Neural progenitor cell (in vitro differentiated cells): ENCODE measurements around the gene SSTR4. TPM values are rescaled to one million over a fixed set of nuclear protein-coding genes. Genes with fewer than 3 reads are reported as not detected.

ENCODE experiments used
- DNase-seq: peaks from one replicate; pipeline ENCODE4 v3.0.0-alpha.2; 2016; ENCODE audit warnings: low spot score
- H2AFZ ChIP-seq: fragments of 200-600 bp; sonication (generic); replicated peaks from 2 replicates; pipeline ENCODE4 v1.6.1; 2016; ENCODE audit warnings: antibody characterized with exemption
- H3F3A ChIP-seq: fragments of 200-600 bp; sonication (generic); 2 replicates; pipeline ENCODE4 v1.6.1; 2016; ENCODE audit warnings: antibody characterized with exemption, low read depth
- H3K27ac ChIP-seq: fragments of 200-600 bp; sonication (generic); 2 replicates; pipeline ENCODE4 v1.5.1; 2016; ENCODE audit warnings: mild to moderate bottlenecking
- H3K27me3 ChIP-seq: fragments of 200-600 bp; sonication (generic); 2 replicates; pipeline ENCODE4 v1.6.1; 2016; ENCODE audit warnings: mild to moderate bottlenecking, moderate library complexity
- H3K36me3 ChIP-seq: fragments of 200-600 bp; sonication (generic); 2 replicates; pipeline ENCODE4 v1.5.1; 2016
- H3K4me1 ChIP-seq: fragments of 200-600 bp; sonication (generic); 2 replicates; pipeline ENCODE4 v1.6.1; 2016; ENCODE audit warnings: mixed run types
- H3K4me2 ChIP-seq: fragments of 200-600 bp; sonication (generic); 2 replicates; pipeline ENCODE4 v1.6.1; 2016
- H3K4me3 ChIP-seq: fragments of 200-600 bp; sonication (generic); 2 replicates; pipeline ENCODE4 v1.5.1; 2016
- H3K79me2 ChIP-seq: fragments of 200-600 bp; sonication (generic); 2 replicates; pipeline ENCODE4 v1.6.1; 2016; ENCODE audit warnings: low read depth
- H3K9ac ChIP-seq: fragments of 200-600 bp; sonication (generic); 2 replicates; pipeline ENCODE4 v1.6.1; 2016
- H3K9me3 ChIP-seq: fragments of 200-600 bp; sonication (generic); 2 replicates; pipeline ENCODE4 v1.5.1; 2016; ENCODE audit warnings: low read depth
- H4K20me1 ChIP-seq: fragments of 200-600 bp; sonication (generic); 2 replicates; pipeline ENCODE4 v1.6.1; 2016; ENCODE audit warnings: low read depth
- H3K27ac Mint-ChIP-seq: 3 replicates; pipeline ENCODE4 v1.8.0; 2021; ENCODE audit warnings: mixed read lengths
- H3K27me3 Mint-ChIP-seq: 2 replicates; pipeline ENCODE4 v1.8.0; 2022; ENCODE audit warnings: low read depth, mild to moderate bottlenecking, inconsistent platforms, moderate library complexity, mixed read lengths; ENCODE audit not compliant: insufficient read depth
- H3K36me3 Mint-ChIP-seq: 3 replicates; pipeline ENCODE4 v1.8.0; 2021; ENCODE audit warnings: mixed read lengths
- H3K4me1 Mint-ChIP-seq: 3 replicates; pipeline ENCODE4 v1.8.0; 2021; ENCODE audit warnings: mixed read lengths
- H3K4me3 Mint-ChIP-seq: 3 replicates; pipeline ENCODE4 v1.8.0; 2021; ENCODE audit warnings: mild to moderate bottlenecking, moderate library complexity, mixed read lengths
- H3K9me3 Mint-ChIP-seq: 3 replicates; pipeline ENCODE4 v1.8.0; 2020; ENCODE audit warnings: mixed read lengths
- EZH2 ChIP-seq: fragments of 200-600 bp; sonication (generic); IDR thresholded peaks from 2 replicates; pipeline ENCODE4 v1.6.1; 2017; ENCODE audit warnings: antibody characterized with exemption, mild to moderate bottlenecking, moderate library complexity
- EZH2phosphoT487 ChIP-seq: fragments of 200-600 bp; sonication (generic); IDR thresholded peaks from 2 replicates; pipeline ENCODE4 v1.6.1; 2017; ENCODE audit warnings: antibody characterized with exemption
- total RNA-seq: library from RNA; depleted of rRNA; stranded (reverse); fragments of >200 nt; gene quantifications from 2 replicates; pipeline ENCODE4 v1.2.3, GENCODE V29; 2015; ENCODE audit warnings: low replicate concordance
- TF ChIP-seq, protein P1 (sequence below): fragments of 200-600 bp; sonication (generic); IDR thresholded peaks from 2 replicates; pipeline ENCODE4 v1.5.1; 2017; ENCODE audit warnings: antibody characterized with exemption, mild to moderate bottlenecking

SSTR4 gene
- total RNA-seq, 1 donor from 2014 or later: not detected

- DNase-seq: no peak
- Histone ChIP-seq H3K79me2 (no peaks in the 10 kb centered on the region), H3K4me1 (peaks cover 11% of the 10 kb centered on the region), H3F3A (no peaks in the 10 kb centered on the region), H3K4me2 (no peak overlapping the region), H2AFZ (no peak overlapping the region), H3K27ac (no peak overlapping the region), H3K9me3 (no peaks in the 10 kb centered on the region), H3K36me3 (no peaks in the 10 kb centered on the region), H4K20me1 (no peaks in the 10 kb centered on the region), H3K9ac (no peak overlapping the region), H3K27me3 (no peaks in the 10 kb centered on the region), H3K4me3 (no peak overlapping the region)
- Mint-ChIP-seq H3K27me3 (peaks cover 6% of the 10 kb centered on the region), H3K27ac (no peak overlapping the region), H3K36me3 (no peaks in the 10 kb centered on the region), H3K4me1 (peaks cover 20% of the 10 kb centered on the region), H3K9me3 (no peaks in the 10 kb centered on the region), H3K4me3 (no peak overlapping the region)
- TF ChIP-seq EZH2phosphoT487 (no peak), EZH2 (no peak)
- TF ChIP-seq, protein P1, sequence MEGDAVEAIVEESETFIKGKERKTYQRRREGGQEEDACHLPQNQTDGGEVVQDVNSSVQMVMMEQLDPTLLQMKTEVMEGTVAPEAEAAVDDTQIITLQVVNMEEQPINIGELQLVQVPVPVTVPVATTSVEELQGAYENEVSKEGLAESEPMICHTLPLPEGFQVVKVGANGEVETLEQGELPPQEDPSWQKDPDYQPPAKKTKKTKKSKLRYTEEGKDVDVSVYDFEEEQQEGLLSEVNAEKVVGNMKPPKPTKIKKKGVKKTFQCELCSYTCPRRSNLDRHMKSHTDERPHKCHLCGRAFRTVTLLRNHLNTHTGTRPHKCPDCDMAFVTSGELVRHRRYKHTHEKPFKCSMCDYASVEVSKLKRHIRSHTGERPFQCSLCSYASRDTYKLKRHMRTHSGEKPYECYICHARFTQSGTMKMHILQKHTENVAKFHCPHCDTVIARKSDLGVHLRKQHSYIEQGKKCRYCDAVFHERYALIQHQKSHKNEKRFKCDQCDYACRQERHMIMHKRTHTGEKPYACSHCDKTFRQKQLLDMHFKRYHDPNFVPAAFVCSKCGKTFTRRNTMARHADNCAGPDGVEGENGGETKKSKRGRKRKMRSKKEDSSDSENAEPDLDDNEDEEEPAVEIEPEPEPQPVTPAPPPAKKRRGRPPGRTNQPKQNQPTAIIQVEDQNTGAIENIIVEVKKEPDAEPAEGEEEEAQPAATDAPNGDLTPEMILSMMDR: no peak
Observed at GRCh38 chr20:23063581-23063980, 28.5 kb downstream of the SSTR4 start.

DNA sequence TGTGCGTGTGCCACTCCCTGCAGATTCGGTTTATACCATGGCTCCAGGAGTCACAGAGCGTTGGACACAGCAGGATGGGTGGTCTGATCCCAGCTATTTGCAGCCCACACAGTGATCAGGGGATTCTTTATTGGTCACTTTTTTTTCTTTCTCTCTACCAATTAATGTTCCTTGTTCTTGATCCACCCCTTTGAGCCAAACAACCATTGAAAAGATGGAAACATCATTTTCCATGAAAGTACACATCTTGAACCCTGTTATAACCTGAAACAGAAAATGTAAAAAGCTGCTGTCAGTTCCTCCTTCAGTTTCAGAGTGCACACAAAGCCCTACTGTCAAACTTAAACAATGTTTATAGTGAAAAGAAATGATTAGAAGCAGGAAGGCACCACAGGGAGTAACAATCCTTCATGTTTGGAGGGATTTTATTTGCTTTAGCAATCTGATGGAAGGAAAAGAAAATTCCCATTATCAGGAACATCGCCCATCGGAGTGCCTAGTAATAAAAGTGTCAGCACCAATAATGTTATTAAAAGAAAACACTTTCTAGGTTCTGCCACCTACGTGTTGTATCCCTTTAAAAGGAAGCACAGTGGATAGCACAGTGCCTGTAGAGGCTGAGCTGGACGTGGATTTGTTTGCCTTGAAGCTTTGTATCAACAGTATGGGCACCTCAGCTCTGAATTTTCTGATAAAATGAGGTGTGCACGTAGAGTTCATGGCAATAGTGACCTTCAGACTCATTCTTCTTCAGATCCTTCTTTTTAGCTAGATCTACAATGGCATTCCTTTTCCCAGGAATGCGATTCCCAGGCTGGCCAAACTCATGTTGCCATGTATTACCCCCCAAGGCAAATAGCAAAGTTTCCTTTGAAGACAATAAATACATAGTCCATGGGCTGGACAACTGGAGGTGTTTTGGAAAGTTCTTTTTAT lies 30.4 kb downstream of the SSTR4 start:
- Histone ChIP-seq H3K4me2 (peak overlapping the region; percentile 34), H3K9ac (no peak overlapping the region), H3K27me3 (no peaks in the 10 kb centered on the region), H3K4me3 (no peak overlapping the region), H3K9me3 (no peaks in the 10 kb centered on the region), H3K27ac (no peak overlapping the region), H4K20me1 (no peaks in the 10 kb centered on the region), H3K4me1 (peaks cover 11% of the 10 kb centered on the region), H3F3A (no peaks in the 10 kb centered on the region), H3K79me2 (no peaks in the 10 kb centered on the region), H2AFZ (no peak overlapping the region), H3K36me3 (no peaks in the 10 kb centered on the region)
- Mint-ChIP-seq H3K27me3 (peaks cover 2% of the 10 kb centered on the region), H3K4me3 (no peak overlapping the region), H3K36me3 (no peaks in the 10 kb centered on the region), H3K4me1 (peaks cover 20% of the 10 kb centered on the region), H3K9me3 (no peaks in the 10 kb centered on the region), H3K27ac (no peak overlapping the region)
- TF ChIP-seq EZH2: no peak
- TF ChIP-seq, protein P1: no peak
- TF ChIP-seq EZH2phosphoT487: no peak
- no peak for DNase-seq

DNA sequence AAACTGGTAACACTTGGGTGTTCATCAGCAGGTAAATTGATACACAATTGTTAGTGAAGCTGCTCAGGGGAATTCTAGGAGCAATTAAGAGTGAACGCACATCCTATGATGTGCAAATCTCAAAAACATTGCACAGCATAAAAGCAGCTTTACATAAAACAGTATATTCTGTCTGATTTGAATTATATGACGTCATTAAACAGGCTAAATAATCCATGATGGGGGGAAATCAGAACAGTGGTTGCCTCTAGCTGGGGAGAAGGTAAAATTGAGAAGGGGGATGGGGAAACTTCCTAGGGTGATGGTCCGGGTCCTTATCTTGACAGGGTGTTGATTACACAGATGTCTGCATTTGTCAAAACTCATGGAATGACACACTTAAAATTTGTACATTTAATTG lies 31.7 kb downstream of the SSTR4 start:
- Mint-ChIP-seq H3K27ac (no peak overlapping the region), H3K4me3 (no peak overlapping the region), H3K4me1 (peaks cover 20% of the 10 kb centered on the region), H3K9me3 (no peaks in the 10 kb centered on the region), H3K36me3 (no peaks in the 10 kb centered on the region), H3K27me3 (peaks cover 2% of the 10 kb centered on the region)
- Histone ChIP-seq H3K9me3 (no peaks in the 10 kb centered on the region), H3K9ac (no peak overlapping the region), H3K4me3 (no peak overlapping the region), H3K27ac (no peak overlapping the region), H4K20me1 (no peaks in the 10 kb centered on the region), H3F3A (no peaks in the 10 kb centered on the region), H3K4me1 (peaks cover 12% of the 10 kb centered on the region), H3K27me3 (no peaks in the 10 kb centered on the region), H3K4me2 (no peak overlapping the region), H2AFZ (no peak overlapping the region), H3K36me3 (no peaks in the 10 kb centered on the region), H3K79me2 (no peaks in the 10 kb centered on the region)
- DNase-seq: no peak
- TF ChIP-seq, protein P1: no peak
- no peak for TF ChIP-seq EZH2
- no peak for TF ChIP-seq EZH2phosphoT487
